Non-pigmented ciliary epithelial cell (primary cell): ENCODE data around the gene POLR2C.

Experiments used
- DNase-seq: peaks from one replicate; pipeline ENCODE4 v3.0.0-alpha.2; 2010; ENCODE audit warnings: low read depth

Gene POLR2C

DNA sequence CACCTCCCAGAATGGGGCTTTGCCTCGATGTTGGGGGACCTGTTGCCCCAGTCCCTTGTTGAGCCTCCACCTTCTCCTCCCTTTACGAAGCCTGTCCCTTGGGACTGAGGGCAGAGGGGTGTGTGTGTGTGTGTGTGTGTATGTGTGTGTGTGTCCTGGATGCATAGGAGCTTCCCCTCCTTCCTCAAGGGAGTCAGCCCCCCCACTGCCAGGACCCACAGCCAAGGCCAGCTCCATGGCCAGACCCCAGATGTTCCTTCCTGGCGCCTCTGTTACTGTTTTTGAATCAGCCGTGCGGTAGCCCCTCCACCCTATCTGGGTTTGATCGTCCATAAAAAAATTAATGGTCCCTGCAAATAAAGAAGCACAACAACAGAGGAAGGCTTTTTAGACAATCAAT lies 41.5 kb downstream of the POLR2C start:
- no peak for DNase-seq

DNA sequence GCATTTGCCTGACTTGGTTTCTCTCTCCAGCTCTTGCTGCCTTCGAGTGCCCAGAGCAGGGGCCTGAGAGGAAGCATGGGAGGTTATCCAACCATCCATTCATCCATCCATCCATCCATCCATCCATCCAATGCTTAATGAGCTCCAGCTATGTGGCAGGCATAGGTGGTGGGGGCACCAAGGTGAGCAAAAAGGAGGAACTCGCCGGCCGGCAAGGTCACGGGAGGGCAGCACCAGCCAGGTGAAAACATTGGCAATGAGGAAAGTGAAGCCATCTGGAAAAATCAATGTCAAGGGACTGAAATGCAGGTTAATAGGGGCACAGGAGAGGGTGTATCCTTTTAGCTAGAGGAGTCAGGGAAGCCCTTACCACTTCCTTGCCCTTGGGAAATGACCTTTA lies 42.0 kb downstream of the POLR2C start:
- DNase-seq, result no peak

- DNase-seq, result no peak
These were observed 42.7 kb downstream of the POLR2C start for GRCh38 chr16:57505169-57505568.

DNA sequence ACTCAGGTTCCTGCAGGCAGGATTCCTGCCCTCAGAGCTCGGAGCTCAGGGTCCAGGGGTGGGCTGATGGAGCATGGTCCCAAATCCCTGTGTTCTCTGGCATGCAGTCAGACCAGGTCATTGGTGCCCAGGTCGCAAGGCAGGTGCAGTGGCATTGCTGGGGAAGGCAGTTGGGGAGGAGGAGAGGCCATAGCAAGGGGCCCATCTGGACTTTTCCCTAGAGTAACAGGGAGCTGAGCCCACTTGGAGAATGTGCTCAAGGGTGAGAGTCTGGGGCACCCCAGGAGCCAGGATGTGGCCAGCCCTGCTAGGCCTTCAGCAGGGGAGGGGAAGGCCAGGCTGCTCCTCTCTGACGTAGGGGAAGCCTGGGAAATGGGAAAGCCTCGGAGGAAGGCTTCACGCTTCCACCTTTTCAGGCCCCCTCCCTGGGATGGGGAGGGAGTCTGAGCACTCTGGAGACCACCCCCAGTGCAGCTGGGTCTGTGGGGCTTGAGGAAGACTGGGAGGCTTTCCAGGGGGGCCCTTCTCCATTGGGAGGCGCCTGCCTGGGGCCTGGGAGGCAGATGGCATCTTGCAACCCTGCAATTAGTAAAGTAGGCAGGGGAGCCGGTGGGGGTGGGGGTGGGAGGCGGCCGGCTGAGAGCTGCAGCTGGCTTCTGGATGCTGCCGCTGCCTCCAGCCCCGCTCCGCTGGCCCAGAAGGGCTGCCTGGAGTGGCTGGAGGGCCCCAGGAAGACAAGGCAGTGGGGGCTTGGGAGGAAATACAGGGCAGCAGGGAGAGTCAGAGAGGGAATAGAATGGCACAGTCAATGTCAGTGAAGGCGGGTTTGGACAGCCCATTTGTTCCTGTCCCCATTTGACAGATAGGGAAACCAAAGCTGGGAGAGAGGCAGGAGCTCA lies 44.9 kb downstream of the POLR2C start:
- no peak for DNase-seq

GRCh38 chr16:57508035-57508425 lies 45.6 kb downstream of the POLR2C start:
- DNase-seq, result no peak

DNA sequence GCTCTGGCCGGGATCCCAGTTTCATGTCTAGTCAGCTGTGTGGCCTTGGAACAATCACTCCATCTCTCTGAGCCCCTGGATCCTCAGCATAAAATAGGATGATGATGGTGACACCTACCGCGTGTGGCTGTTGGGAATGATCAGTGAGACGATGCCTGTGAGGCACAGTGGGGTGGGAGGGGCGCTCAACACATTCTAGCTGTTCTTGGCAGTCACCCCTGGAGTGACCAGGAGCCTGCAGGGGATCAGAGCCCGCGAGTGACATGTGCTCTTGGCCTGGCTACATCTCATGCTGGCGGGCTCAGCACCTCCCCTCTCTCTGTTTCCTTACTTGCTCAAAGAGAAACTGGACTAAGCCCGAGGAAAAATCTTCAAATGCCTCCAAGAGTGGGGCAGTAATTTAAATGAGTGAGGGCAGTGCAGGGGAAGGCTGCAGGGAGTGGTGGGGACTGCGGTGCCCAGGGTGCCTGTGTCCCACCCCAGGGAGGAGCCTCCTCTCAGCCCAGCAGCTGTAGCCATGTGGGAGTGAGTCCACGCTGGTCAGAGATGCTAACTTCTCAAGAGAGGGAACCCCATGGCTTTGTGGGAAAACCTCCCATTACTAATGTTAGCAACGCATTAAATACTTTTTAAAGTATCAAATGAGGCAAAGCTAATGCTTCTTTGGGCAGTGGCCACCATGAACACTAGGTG lies 46.9 kb downstream of the POLR2C start:
- DNase-seq, result no peak

GRCh38 chr16:57510016-57510871 lies 47.8 kb downstream of the POLR2C start:
- DNase-seq, result no peak

- DNase-seq, result no peak
These were observed 50.0 kb downstream of the POLR2C start for GRCh38 chr16:57512296-57513001.

DNA sequence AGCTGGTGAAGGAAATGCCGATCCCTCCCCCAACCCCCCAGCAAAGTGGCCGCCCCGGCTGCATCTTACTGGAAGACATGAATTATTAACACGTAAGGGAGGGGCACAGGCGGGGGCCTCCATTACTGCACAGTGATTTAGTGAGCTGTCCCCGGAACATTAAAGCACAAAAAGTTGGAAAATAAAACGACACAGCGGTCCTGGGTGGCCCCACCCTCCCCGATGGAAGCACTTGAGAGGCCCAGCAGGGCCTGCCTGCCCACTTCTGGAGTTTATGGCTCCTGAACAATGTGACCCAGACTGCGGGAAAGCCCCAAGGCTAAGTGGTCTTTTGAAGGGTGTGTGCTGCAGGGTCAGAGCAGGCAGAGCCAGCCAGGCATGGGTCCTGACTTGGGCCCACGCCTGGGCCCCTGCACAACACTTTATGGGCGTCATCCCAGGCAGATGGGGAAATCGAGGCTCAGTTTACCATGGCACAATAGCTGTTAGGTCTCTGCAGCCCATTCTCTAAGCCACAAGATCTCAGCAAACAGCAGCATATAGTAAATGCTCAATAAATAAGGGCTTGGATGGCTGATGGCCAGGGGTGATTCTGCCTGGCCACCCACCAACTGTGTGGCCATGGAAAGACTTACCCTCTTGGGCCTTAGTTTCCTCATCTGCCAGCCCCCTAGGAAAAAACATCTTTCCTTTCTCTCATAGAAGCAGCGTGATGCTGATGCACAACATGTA lies 51.1 kb downstream of the POLR2C start:
- DNase-seq, result no peak

- no peak for DNase-seq
These were observed 51.9 kb downstream of the POLR2C start for GRCh38 chr16:57514371-57514770.

- no peak for DNase-seq
These were observed 52.5 kb downstream of the POLR2C start for GRCh38 chr16:57514791-57515600.

DNA sequence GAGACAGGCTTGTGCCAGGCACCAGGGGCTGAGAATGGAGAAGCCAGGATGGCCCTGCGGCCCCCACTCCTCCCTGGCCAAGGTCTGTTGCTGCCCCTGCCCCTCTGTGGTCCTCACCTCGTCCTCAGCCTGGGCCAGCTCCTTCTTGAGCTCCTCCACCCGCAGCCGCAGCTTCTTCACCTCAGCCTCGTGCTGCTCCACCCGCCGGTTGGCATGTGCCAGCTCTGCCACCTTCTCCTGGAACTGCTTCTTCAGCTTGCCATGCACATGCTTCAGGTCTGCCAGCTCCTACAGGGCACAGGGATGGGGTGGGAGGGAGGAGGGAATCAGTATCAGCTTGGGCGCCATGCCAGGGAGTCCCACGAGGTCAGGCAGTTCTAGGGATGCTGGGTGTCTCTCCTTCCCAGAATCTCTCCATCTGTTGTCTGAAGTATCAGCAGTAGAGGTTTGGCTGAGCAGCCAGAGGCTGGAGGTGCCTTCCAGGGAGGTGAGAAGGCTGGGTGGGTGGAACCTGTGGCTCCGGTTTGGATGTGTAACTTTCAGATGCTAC lies 53.8 kb downstream of the POLR2C start:
- DNase-seq, result no peak

GRCh38 chr16:57516773-57517172 lies 54.3 kb downstream of the POLR2C start:
- DNase-seq, result no peak

- DNase-seq, result no peak
These were observed 55.2 kb downstream of the POLR2C start for GRCh38 chr16:57517397-57518367.

DNA sequence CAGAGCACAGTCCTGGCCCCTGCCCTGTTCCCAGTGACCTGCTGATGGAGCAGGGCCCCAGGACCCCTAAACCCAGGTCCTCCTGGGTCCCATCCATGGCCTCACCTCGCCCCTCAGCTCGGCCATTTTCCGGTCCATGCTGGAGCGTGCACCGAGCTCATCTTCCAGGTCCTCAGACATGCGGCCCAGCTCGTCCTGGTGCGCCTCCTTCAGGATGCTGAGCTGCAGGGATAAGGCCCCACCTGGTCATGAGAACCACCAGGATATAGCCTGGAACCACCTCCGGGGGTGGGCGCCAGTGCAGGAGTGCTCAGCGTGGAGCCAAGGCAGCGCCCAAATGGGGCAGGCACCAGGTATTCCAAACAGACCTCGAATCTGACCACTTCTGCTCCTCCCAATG lies 56.0 kb downstream of the POLR2C start:
- no peak for DNase-seq

DNA sequence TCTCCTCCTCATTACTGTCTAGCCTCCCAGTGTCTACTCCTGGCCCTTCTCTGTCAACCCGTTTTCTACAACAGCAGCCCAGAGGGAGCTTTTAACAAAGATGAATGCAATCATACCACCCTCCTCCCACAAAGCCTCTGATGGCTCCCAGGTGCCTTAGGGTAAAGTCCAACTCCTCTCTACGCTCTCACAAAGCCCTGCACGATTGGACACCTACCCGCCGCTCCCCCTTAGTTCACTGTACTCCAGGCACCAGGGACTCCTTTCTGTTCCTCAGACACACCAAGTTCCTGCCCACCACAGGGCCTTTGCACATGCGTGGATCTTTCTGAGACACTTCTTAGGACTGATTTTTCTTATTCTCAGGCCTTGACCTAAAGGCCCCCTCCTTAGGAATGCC lies 56.4 kb downstream of the POLR2C start:
- no peak for DNase-seq

GRCh38 chr16:57519796-57520360 lies 57.4 kb downstream of the POLR2C start:
- no peak for DNase-seq
